Measurements from ENCODE around the gene RNF112. TPM values are rescaled to one million over a fixed set of nuclear protein-coding genes. Genes with fewer than 3 reads are reported as not detected.
A peak's percentile ranks its signal among the peaks of the same experiment; 100 is the strongest.

RNF112 gene
- total and polyA plus RNA-seq, 2 of the 13 experiments (the other 11 are each of a cell fraction or from before 2014, with no cell fraction given) = 0.05 TPM; not detected in 1

GRCh38 chr17:19368229-19368628 is 42.8 kb upstream of the RNF112 start (continued):
- TF ChIP-seq, protein P1, sequence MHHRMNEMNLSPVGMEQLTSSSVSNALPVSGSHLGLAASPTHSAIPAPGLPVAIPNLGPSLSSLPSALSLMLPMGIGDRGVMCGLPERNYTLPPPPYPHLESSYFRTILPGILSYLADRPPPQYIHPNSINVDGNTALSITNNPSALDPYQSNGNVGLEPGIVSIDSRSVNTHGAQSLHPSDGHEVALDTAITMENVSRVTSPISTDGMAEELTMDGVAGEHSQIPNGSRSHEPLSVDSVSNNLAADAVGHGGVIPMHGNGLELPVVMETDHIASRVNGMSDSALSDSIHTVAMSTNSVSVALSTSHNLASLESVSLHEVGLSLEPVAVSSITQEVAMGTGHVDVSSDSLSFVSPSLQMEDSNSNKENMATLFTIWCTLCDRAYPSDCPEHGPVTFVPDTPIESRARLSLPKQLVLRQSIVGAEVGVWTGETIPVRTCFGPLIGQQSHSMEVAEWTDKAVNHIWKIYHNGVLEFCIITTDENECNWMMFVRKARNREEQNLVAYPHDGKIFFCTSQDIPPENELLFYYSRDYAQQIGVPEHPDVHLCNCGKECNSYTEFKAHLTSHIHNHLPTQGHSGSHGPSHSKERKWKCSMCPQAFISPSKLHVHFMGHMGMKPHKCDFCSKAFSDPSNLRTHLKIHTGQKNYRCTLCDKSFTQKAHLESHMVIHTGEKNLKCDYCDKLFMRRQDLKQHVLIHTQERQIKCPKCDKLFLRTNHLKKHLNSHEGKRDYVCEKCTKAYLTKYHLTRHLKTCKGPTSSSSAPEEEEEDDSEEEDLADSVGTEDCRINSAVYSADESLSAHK (CRISPR knock-in tag; IDR thresholded peaks at IDR 0.05; ENCODE audit: borderline replicate concordance) = no peak
- TF ChIP-seq, protein P2, sequence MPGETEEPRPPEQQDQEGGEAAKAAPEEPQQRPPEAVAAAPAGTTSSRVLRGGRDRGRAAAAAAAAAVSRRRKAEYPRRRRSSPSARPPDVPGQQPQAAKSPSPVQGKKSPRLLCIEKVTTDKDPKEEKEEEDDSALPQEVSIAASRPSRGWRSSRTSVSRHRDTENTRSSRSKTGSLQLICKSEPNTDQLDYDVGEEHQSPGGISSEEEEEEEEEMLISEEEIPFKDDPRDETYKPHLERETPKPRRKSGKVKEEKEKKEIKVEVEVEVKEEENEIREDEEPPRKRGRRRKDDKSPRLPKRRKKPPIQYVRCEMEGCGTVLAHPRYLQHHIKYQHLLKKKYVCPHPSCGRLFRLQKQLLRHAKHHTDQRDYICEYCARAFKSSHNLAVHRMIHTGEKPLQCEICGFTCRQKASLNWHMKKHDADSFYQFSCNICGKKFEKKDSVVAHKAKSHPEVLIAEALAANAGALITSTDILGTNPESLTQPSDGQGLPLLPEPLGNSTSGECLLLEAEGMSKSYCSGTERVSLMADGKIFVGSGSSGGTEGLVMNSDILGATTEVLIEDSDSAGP (CRISPR knock-in tag; IDR thresholded peaks at IDR 0.05; ENCODE audit: borderline replicate concordance) = no peak
- TF ChIP-seq PREB (CRISPR knock-in tag; IDR thresholded peaks at IDR 0.05) (no peak), ZKSCAN8 (CRISPR knock-in tag; IDR thresholded peaks at IDR 0.05; ENCODE audit: borderline replicate concordance) (no peak), ZSCAN21 (CRISPR knock-in tag; IDR thresholded peaks at IDR 0.05; ENCODE audit: borderline replicate concordance) (no peak), THAP7 (CRISPR knock-in tag; IDR thresholded peaks at IDR 0.05) (no peak), MTA3 (CRISPR knock-in tag; IDR thresholded peaks at IDR 0.05) (no peak), ZNF768 (CRISPR knock-in tag; IDR thresholded peaks at IDR 0.05) (peak; percentile 26; the same call in 1 of the 2 replicates), EEA1 (CRISPR knock-in tag; IDR thresholded peaks at IDR 0.05; ENCODE audit: borderline replicate concordance) (no peak), ELK4 (CRISPR knock-in tag; IDR thresholded peaks at IDR 0.05; ENCODE audit: borderline replicate concordance) (no peak), ZNF451 (CRISPR knock-in tag; IDR thresholded peaks at IDR 0.05) (no peak), RFXAP (CRISPR knock-in tag; IDR thresholded peaks at IDR 0.05; ENCODE audit: borderline replicate concordance) (no peak), ZNF776 (CRISPR knock-in tag; IDR thresholded peaks at IDR 0.05) (no peak), ZNF562 (CRISPR knock-in tag; IDR thresholded peaks at IDR 0.05; ENCODE audit: borderline replicate concordance) (no peak), ZNF780A (CRISPR knock-in tag; IDR thresholded peaks at IDR 0.05) (no peak), ZMYM3 (CRISPR knock-in tag; IDR thresholded peaks at IDR 0.05) (peak; percentile 34; the same call in 1 of the 2 replicates)
- TF ChIP-seq, protein P3, sequence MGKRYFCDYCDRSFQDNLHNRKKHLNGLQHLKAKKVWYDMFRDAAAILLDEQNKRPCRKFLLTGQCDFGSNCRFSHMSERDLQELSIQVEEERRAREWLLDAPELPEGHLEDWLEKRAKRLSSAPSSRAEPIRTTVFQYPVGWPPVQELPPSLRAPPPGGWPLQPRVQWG (CRISPR knock-in tag; IDR thresholded peaks at IDR 0.05; ENCODE audit: borderline replicate concordance, low read depth) = no peak
- TF ChIP-seq, protein P4, sequence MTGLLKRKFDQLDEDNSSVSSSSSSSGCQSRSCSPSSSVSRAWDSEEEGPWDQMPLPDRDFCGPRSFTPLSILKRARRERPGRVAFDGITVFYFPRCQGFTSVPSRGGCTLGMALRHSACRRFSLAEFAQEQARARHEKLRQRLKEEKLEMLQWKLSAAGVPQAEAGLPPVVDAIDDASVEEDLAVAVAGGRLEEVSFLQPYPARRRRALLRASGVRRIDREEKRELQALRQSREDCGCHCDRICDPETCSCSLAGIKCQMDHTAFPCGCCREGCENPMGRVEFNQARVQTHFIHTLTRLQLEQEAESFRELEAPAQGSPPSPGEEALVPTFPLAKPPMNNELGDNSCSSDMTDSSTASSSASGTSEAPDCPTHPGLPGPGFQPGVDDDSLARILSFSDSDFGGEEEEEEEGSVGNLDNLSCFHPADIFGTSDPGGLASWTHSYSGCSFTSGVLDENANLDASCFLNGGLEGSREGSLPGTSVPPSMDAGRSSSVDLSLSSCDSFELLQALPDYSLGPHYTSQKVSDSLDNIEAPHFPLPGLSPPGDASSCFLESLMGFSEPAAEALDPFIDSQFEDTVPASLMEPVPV (CRISPR knock-in tag; IDR thresholded peaks at IDR 0.05) = no peak

All from HepG2 (cell line).